Keratinocyte (primary cell): ENCODE data around the gene MUC3A.

Experiments used
- CTCF ChIP-seq, 3 experiments: IDR thresholded peaks in 1 of 3; conservative IDR thresholded peaks in 1 of 3; optimal IDR thresholded peaks in 1 of 3; 2 replicates in 2 of 3; 3 replicates in 1 of 3; pipeline versions ENCODE3 to v1.5.1; 2011; ENCODE audit warnings: low read length in 3 of 3, mild to moderate bottlenecking in 3 of 3, moderate library complexity in 2 of 3, control low read depth in 1 of 3, inconsistent platforms in 1 of 3; ENCODE audit not compliant: insufficient read depth in 2 of 3; ENCODE audit errors: extremely low read depth in 1 of 3
- EZH2 ChIP-seq: IDR thresholded peaks from one replicate; pipeline ENCODE4 v1.6.1; 2012; ENCODE audit warnings: inconsistent platforms, mild to moderate bottlenecking, low read length, moderate library complexity

GRCh38 chr7:100968031-100968430, 18.7 kb downstream of the MUC3A start:
- TF ChIP-seq CTCF (optimal IDR thresholded peaks at IDR 0.05 in 1 of 3, IDR thresholded peaks at IDR 0.05 in 1 of 3, conservative IDR thresholded peaks at IDR 0.05 in 1 of 3; ENCODE audit: extremely low read depth in 1 of 3, insufficient read depth in 2 of 3, low read length in 3 of 3) = no peak
- TF ChIP-seq EZH2 = no peak
